HG03060 (cell line): ENCODE results near the gene MBD3L2B.

Experiments used
- ATAC-seq: cut with Tn5 transposase; IDR thresholded peaks from one replicate; pipeline ENCODE4 v1.9.1; 2021; ENCODE audit warnings: low read depth, moderate number of reproducible peaks; ENCODE audit not compliant: unreplicated experiment

Gene MBD3L2B

GRCh38 chr19:7018828-7019227 lies 2.4 kb downstream of the MBD3L2B start:
- no peak for ATAC-seq

- no peak for ATAC-seq
Measured at GRCh38 chr19:7013678-7014077, 7.6 kb downstream of the MBD3L2B start.

GRCh38 chr19:7010722-7011593 lies 10.3 kb downstream of the MBD3L2B start:
- no peak for ATAC-seq

- ATAC-seq = no peak
Measured at GRCh38 chr19:7007859-7008258, 13.4 kb downstream of the MBD3L2B start.

DNA sequence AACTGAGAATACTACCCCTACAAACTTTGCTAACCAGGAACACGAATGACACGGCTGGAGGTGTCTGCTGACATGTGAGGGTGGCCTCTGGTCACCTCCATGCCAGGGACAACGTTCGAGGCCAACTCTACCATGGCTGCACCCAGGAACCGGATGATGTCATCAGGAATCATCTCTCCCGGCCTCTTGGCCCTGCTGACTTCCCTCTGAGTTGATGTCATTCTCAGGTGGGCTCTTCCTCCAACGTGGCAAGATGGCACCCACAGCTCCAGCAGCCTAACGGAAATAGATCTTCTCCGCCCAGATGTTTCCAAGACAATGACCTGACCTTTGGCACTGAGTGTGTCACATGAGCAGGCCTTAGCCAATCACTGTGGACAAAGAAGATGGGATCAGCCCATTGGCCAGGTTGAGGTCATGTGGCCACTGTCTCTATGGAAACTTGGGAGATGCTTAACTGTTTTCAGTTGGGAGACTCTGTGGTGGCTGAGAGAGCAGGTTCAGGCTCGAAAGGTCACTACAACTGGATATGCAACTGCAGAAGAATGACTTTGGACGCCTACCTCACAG lies 15.0 kb downstream of the MBD3L2B start:
- no peak for ATAC-seq

GRCh38 chr19:7004313-7004931 lies 16.8 kb downstream of the MBD3L2B start:
- no peak for ATAC-seq

- ATAC-seq = no peak
Measured at GRCh38 chr19:7000816-7001215, 20.4 kb downstream of the MBD3L2B start.

GRCh38 chr19:7000333-7000732 lies 20.9 kb downstream of the MBD3L2B start:
- ATAC-seq = no peak

DNA sequence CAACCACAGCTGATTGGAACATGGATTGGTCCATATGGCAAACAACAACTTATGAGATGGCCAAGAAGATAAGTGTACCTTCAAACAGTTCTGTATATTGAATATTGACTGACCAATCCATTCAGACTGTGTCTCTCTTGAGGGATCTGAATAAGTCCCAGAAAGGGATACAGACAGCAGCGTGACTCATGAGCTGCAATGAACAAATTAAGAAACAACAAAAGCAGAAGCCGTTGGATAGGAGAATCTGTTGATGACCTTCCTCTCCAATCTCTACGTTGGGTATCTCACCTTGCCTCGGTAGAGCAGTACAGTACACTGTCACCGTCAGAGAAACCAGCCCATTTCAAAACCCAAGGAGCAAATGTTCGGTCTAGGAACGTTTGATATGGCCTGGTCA lies 21.3 kb downstream of the MBD3L2B start:
- no peak for ATAC-seq

- ATAC-seq = no peak
Measured at GRCh38 chr19:6997679-6998445, 23.4 kb downstream of the MBD3L2B start.

- ATAC-seq = no peak
Measured at GRCh38 chr19:6996810-6997209, 24.4 kb downstream of the MBD3L2B start.

- ATAC-seq = no peak
Measured at GRCh38 chr19:6995054-6995453, 26.2 kb downstream of the MBD3L2B start.

DNA sequence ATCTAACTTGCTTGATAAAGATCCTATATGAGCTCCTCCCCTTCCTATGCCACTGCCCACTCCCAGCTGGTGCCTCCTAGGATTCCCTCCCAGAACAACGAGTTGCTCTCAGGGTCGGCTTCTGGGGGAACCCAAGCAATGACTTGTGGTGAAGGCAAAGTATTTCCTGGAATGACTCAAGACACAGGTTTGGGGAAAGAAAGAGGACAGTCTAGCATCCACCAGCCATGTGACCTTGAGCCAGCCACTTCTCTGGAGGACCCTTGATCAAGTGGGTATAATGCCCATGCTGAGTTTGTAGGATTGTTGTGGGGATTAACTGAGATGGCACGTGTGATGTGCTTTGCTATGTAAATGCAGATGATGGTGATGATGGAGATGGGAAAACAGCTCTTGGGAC lies 33.0 kb downstream of the MBD3L2B start:
- ATAC-seq = no peak

GRCh38 chr19:6987850-6988249 lies 33.4 kb downstream of the MBD3L2B start:
- no peak for ATAC-seq

GRCh38 chr19:6983448-6983847 lies 37.8 kb downstream of the MBD3L2B start:
- ATAC-seq = no peak

DNA sequence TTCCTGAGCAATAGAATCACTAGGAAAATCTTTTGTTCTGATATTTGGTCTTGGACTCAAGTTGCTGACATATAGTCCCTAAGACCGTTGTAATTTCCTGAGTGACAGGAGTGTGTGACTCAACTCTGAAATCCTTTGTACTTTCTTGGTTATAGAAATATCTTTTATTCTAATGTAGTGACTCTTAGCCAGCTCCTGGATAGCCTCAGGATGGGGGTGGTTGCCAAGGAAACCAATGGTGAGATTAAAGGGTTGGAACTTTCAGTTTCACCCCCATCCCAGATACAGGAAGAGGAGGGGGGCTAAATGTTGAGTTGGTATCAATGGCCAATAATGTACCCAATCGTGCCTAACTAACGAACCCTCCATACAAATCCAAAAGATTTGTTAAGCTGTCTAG lies 41.8 kb downstream of the MBD3L2B start:
- no peak for ATAC-seq

DNA sequence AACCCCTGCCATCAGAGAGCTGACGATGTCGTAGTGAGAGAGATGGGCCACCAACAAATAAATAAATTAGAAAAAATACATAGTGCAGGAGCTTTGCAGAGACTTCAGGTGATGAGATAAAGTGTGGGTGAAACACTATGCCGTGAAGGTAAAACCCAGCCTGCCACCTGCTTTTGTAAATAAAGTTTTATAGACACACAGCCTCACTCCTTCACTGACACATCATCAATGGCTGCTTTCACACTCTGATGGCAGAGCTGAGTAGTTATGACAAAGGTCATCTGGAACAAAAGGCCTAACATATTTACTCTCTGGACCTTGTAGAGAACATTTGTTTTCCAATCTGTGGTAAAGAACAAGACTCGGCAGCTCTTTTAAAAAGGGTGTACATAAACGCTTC lies 45.0 kb downstream of the MBD3L2B start:
- no peak for ATAC-seq

DNA sequence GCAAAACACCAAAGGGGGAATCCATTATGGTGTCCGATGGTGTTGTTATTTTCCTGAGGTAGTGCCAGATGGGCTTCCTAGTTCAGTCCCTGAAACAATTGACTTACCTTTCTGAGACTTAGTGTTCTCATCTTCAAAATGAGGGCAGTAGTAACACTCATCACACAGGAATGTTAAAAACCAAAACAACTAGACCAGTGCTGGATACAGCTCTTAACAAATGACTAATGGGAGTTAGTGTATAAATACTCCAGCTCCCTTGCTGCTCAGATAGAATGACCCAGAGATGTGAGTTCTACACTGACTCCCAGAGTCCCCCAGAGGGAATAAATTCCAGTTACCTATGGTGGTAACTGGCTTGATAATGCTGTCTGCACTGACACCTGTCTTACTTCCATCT lies 49.9 kb downstream of the MBD3L2B start:
- no peak for ATAC-seq

DNA sequence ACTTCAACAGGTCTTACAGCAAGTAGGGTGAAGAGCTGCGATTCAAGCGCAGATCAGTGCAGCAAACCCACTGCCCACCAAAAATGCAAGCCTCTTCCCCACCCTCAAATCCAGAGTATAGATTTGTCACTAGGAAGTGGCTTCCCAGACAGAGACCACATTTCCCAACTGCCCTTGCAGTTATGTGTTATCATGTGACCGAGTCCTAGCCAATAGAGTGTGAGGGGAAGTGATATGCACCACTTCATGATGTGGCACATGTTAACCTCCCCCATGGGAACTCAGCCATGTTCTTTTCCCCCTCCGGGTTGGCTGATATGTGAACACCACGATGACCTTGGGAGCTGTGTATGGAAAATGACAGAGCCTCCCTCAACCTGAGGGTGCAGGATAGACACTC lies 50.8 kb downstream of the MBD3L2B start:
- no peak for ATAC-seq

DNA sequence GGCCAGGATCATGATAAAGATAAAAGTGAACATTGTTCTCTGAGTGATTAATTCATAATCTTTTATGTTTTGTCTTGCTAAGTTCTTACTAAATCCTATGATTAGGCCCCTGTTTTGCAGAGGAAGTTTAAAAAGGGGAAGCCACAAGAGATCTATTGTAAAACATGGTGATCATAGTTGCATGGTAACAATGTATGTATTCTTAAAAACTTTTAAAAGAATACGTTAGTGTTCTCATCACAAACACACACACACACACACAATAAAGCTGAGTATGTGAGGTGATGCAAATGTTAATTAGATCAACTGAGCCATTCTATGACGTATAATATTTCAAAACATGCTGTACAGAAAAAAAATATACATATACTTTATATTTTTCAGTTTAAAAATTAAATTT lies 51.2 kb downstream of the MBD3L2B start:
- ATAC-seq = no peak

- ATAC-seq = no peak
Measured at GRCh38 chr19:6969490-6969889, 51.7 kb downstream of the MBD3L2B start.
